PC-3 (cell line): ENCODE measurements around the gene PSME4. TPM values are rescaled to one million over a fixed set of nuclear protein-coding genes. Genes with fewer than 3 reads are reported as not detected.
A peak's percentile ranks its signal among the peaks of the same experiment; 100 is the strongest.

Experiments
- ATAC-seq: fragments of 200-7000 bp; cut with Tn5 transposase; 2 replicates; pipeline ENCODE4 v1.9.1; 2020; ENCODE audit warnings: mild to moderate bottlenecking, moderate library complexity
- Bru-seq: library from RNA; stranded (reverse); fragments of 400-500 nt; gene quantifications from one replicate; lab custom pipeline; 2021; lab: Mats Ljungman, UMichigan
- BruChase-seq, 2 experiments: library from RNA; stranded (reverse); fragments of 400-500 nt; gene quantifications; one replicate each; lab custom pipeline; 2021; lab: Mats Ljungman, UMichigan
- BruUV-seq: library from RNA; stranded (reverse); fragments of 400-500 nt; replicated peaks from 2 replicates; lab custom pipeline; 2021; lab: Mats Ljungman, UMichigan
- CTCF ChIA-PET: fragments of 300-600 bp; sonication (Branson Sonifier 250); formaldehyde crosslinking; loops from one replicate; lab custom pipeline; 2022; ENCODE audit warnings: antibody characterized with exemption; lab: Charles Lee
- POLR2A ChIA-PET: fragments of 300-600 bp; sonication (Branson Sonifier 250); formaldehyde crosslinking; loops from one replicate; lab custom pipeline; 2022; ENCODE audit warnings: antibody characterized with exemption; ENCODE audit not compliant: unreplicated experiment; lab: Charles Lee
- DNase-seq: peaks from one replicate; pipeline ENCODE4 v3.0.0-alpha.2; 2015
- H2AFZ ChIP-seq: fragments of 300-600 bp; sonication (generic); 2 replicates; pipeline ENCODE4 v1.6.0; 2016; ENCODE audit warnings: antibody characterized with exemption, low read length
- H3F3A ChIP-seq: fragments of 300-600 bp; sonication (generic); one replicate; pipeline ENCODE4 v1.6.0; 2017; ENCODE audit warnings: antibody characterized with exemption, low read length, control low read depth, mild to moderate bottlenecking; ENCODE audit not compliant: unreplicated experiment
- H3K27ac ChIP-seq: fragments of 300-600 bp; sonication (generic); 2 replicates; pipeline ENCODE4 v1.5.1; 2016; ENCODE audit warnings: mild to moderate bottlenecking, low read length
- H3K27me3 ChIP-seq: fragments of 300-600 bp; sonication (generic); 2 replicates; pipeline ENCODE4 v1.6.1; 2016; ENCODE audit warnings: low read length, mixed read lengths
- H3K36me3 ChIP-seq: fragments of 300-600 bp; sonication (generic); 2 replicates; pipeline ENCODE4 v1.6.1; 2016; ENCODE audit warnings: low read depth, mixed run types, low read length, mixed read lengths
- H3K4me1 ChIP-seq: fragments of 300-600 bp; sonication (generic); 2 replicates; pipeline ENCODE4 v1.5.1; 2016; ENCODE audit warnings: low read length; ENCODE audit not compliant: insufficient read depth
- H3K4me2 ChIP-seq: fragments of 300-600 bp; sonication (generic); 2 replicates; pipeline ENCODE4 v1.6.0; 2016; ENCODE audit warnings: low read length
- H3K4me3 ChIP-seq: fragments of 300-600 bp; sonication (generic); 2 replicates; pipeline ENCODE4 v1.5.1; 2016; ENCODE audit warnings: mild to moderate bottlenecking, low read length, mixed read lengths
- H3K79me2 ChIP-seq: fragments of 300-600 bp; sonication (generic); 2 replicates; pipeline ENCODE4 v1.6.1; 2017; ENCODE audit warnings: low read length, mixed read lengths
- H3K9ac ChIP-seq: fragments of 300-600 bp; sonication (generic); 2 replicates; pipeline ENCODE4 v1.6.0; 2016; ENCODE audit warnings: mild to moderate bottlenecking, low read length
- H3K9me2 ChIP-seq: fragments of 300-600 bp; sonication (generic); replicated peaks from 2 replicates; pipeline ENCODE4 v1.6.1; 2016; ENCODE audit warnings: mixed run types, low read length, mixed read lengths
- H3K9me3 ChIP-seq: fragments of 300-600 bp; sonication (generic); 2 replicates; pipeline ENCODE4 v1.6.1; 2016; ENCODE audit warnings: low read length, mixed read lengths
- H4K20me1 ChIP-seq: fragments of 300-600 bp; sonication (generic); 2 replicates; pipeline ENCODE4 v1.6.1; 2016; ENCODE audit warnings: low read length, mixed read lengths
- CTCF ChIP-seq: fragments of 300-600 bp; sonication (generic); conservative IDR thresholded peaks from 2 replicates; pipeline ENCODE4 v1.5.1; 2017; ENCODE audit warnings: antibody characterized with exemption, low read depth, mild to moderate bottlenecking, low read length
- EZH2 ChIP-seq: fragments of 300-600 bp; sonication (generic); IDR thresholded peaks from one replicate; pipeline ENCODE4 v1.6.1; 2017; ENCODE audit warnings: antibody characterized with exemption, mild to moderate bottlenecking, low read length; ENCODE audit not compliant: unreplicated experiment
- EZH2phosphoT487 ChIP-seq: fragments of 300-600 bp; sonication (generic); IDR thresholded peaks from 2 replicates; pipeline ENCODE4 v1.6.1; 2018; ENCODE audit warnings: mild to moderate bottlenecking, antibody characterized with exemption, low read length, borderline replicate concordance
- intact Hi-C: fragments of 100-400 bp; cut with micrococcal nuclease; formaldehyde crosslinking; loops from 2 replicates; pipeline ENCODE4 v1.9.0; 2023
- long read RNA-seq: library from polyadenylated mRNA; unstranded; transcript quantifications from one replicate; pipeline ENCODE4 v2.0.0, GENCODE V29; 2021; ENCODE audit not compliant: unreplicated experiment
- total RNA-seq: library from RNA; depleted of rRNA; stranded (reverse); fragments of >200 nt; gene quantifications from 2 replicates; pipeline ENCODE4 v1.2.3, GENCODE V29; 2014; rRNA removed

PSME4 gene
- total RNA-seq: 54.7 and 70.6 TPM in 2 replicates
- Bru-seq, nascent RNA: percentile 92 among the genes with signal in this experiment
- BruChase-seq, experiment 1, labeled RNA remaining after a 6-hour chase: percentile 89 among the genes with signal in this experiment
- BruChase-seq, experiment 2, labeled RNA remaining after a 2-hour chase: percentile 91 among the genes with signal in this experiment
- long read RNA-seq, full-length matches to known transcripts: 1 of 29 reads
- long read RNA-seq, partial matches to known transcripts: 24 of 29 reads
- long read RNA-seq, other reads (novel, unspliced or antisense): 4 of 29 reads

DNA sequence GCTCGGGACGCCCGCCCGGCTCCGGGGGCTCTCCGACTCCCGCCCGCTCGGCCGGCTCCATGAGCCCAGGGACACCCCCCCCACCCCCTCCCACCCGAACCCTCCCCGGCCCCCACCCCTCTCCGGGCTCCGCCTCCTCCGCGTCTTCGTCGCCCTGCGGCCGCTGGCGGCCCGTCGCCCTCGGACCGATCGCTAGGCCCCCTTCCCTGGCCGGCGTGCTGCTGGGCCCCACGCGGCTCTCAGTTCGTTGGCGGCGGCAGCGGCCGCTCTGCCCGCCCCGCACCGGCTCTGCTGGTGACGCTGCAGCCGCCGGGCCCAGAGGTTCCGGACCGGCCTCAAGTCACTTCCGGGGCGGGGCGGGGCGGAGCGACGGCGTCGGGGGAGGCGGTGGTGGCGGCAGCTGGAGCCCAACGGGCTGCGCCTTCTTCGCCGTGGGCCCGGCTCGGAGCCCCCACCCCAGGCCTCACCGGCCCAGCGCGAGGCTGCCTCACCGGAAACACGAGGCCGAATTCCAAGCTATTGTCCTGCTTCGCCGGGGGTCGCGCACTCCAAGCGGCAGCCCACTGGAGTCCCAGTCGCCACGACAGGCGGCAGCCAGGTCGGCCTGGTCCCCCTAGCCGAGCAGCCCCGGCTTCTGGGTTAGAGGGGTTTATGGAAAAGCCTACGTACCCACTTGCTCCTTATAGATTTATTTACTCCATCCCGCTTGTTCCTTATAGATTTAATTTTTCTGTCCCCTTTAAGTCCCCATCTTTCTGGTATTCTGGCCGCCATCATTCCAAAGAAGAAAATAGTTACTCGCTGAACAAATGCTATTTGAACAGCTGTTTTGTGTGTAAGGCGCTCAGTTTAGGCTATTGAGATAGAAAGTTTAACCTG is at the start of gene PSME4:
PSME4 (minus strand) TSS at position 270 of the 879 bp plus-strand sequence; CDS start at position 61, 209 bp downstream.
- Histone ChIP-seq H3K4me1 (peaks cover 21% of the 10 kb centered on the region), H3K27ac (peak within 1 kb of the TSS; percentile 58), H3K4me3 (peak within 1 kb of the TSS; percentile 91), H3K9me2 (no peaks in the 10 kb centered on the region), H3K9ac (peak within 1 kb of the TSS; percentile 93), H2AFZ (peak within 1 kb of the TSS; percentile 74), H3K27me3 (no peaks in the 10 kb centered on the region), H3K79me2 (peaks cover 55% of the 10 kb centered on the region), H3K36me3 (no peaks in the 10 kb centered on the region), H3F3A (no peaks in the 10 kb centered on the region), H4K20me1 (peaks cover 42% of the 10 kb centered on the region), H3K9me3 (no peaks in the 10 kb centered on the region), H3K4me2 (peak within 1 kb of the TSS; percentile 87)
- ATAC-seq (peak; percentile 80), DNase-seq (peak; percentile 85)
- ChIA-PET CTCF (interaction anchor here (0.6 kb wide), 1 partner anchor 929 kb away, joined by 3 read pairs; no protein-coding TSS in a partner anchor), POLR2A (no interaction called here)
- intact Hi-C loops: loop anchor here (1.0 kb wide), 1 partner anchor 71 kb away; no protein-coding TSS in a partner anchor
- no TSS peak for BruUV-seq
- TF ChIP-seq CTCF: no peak
- TF ChIP-seq EZH2: no peak
- TF ChIP-seq EZH2phosphoT487: no peak

DNA sequence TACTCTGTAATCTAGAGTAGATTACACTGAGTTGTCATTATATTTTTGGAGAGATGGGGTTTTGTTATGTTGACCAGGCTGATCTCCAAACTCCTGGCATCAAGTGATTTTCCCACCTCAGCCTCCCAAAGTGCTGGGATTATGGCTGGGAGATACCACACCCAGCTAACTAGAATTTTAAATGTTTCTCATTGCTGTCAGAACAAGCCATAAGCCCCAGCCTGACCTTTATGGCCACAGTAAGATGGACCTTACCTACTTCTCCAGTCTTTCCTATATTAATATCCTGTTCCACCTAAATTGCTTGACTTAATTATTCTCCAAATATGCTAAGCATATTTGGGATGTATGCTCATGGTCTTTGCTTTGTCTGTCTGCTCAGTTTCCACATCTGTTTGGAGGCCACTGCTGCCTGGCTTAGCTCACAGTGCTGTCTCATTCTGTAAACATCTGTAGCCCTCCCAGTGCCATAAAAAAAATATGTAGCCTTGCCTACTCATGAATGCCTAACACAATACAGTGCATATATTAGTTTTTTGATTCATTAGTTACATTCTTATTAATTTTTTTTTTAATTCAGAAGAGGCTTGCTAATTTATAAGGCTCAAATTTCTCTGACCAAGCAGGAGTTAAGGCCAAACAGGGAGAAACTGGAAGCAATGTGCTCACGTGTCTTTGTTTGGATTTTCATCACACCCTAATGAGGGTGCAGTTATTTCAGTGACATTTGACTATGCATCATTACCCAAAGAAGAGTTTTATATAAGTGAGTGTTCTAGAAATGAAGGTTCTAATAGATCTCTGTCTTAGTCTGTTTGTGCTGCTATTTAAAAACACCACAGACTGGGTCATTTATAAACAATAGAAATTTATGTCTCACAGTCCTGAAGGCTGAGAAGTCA is 45.3 kb upstream of the PSME4 start:
- Histone ChIP-seq H3F3A (no peaks in the 10 kb centered on the region), H3K27me3 (no peaks in the 10 kb centered on the region), H3K9me3 (0 out of 2 replicates have a peak, but pooled peaks cover 8% of the 10 kb centered on the region), H2AFZ (no peak overlapping the region), H3K4me1 (peaks cover 11% of the 10 kb centered on the region), H3K36me3 (no peaks in the 10 kb centered on the region), H3K9me2 (no peaks in the 10 kb centered on the region), H3K27ac (peak overlapping the region; percentile 9; the same call in 1 of the 2 replicates), H4K20me1 (no peaks in the 10 kb centered on the region), H3K9ac (no peak overlapping the region), H3K4me2 (0 out of 2 replicates have a peak overlapping the region, but pooled peaks have one; percentile 1), H3K4me3 (no peak overlapping the region), H3K79me2 (no peaks in the 10 kb centered on the region)
- POLR2A ChIA-PET: no interaction called here
- CTCF ChIA-PET: no interaction called here
- DNase-seq (peak; percentile 70), ATAC-seq (peak; percentile 98)
- BruUV-seq: no TSS peak
- no peak for TF ChIP-seq EZH2phosphoT487
- no peak for TF ChIP-seq EZH2
- TF ChIP-seq CTCF: no peak
- intact Hi-C loops: loop anchor here (2.0 kb wide), 1 partner anchor 29 kb away; no protein-coding TSS in a partner anchor
